A549 treated with AZD9567 at 1 μM for 4 hours (cell line): ENCODE measurements around the gene GABRD. TPM values are rescaled to one million over a fixed set of nuclear protein-coding genes. Genes with fewer than 3 reads are reported as not detected.

Experiments used
- total RNA-seq: library from RNA; stranded (reverse); fragments of 200-300 nt; extraction: Qiagen RNA extraction; gene quantifications from 5 replicates; pipeline ENCODE4 v1.2.3, GENCODE V29; 2022; ENCODE audit not compliant: insufficient read depth

GABRD gene, protein sequence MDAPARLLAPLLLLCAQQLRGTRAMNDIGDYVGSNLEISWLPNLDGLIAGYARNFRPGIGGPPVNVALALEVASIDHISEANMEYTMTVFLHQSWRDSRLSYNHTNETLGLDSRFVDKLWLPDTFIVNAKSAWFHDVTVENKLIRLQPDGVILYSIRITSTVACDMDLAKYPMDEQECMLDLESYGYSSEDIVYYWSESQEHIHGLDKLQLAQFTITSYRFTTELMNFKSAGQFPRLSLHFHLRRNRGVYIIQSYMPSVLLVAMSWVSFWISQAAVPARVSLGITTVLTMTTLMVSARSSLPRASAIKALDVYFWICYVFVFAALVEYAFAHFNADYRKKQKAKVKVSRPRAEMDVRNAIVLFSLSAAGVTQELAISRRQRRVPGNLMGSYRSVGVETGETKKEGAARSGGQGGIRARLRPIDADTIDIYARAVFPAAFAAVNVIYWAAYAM
- total RNA-seq: 0.28 to 0.50 TPM (median 0.37 TPM) in 4 of 5 replicates, not detected in the other

DNA sequence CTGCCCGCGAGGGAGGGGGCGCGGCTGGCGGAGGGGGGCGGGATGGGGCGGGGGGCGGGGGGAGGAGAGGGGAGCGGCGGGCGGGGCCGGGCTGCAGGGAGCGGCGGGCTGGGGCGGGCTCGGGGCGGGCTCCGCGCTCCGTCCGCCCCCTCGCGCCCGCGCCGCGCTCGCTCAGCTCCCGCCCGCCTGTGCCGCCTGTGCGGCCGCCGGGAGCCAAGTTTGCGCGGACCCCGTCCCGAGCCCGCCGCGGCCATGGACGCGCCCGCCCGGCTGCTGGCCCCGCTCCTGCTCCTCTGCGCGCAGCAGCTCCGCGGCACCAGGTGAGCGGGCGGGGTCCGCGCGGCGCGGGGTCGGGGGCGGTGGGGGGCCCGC, at the start of gene GABRD:
TSS of gene GABRD (plus strand) at position 174 of the 372 bp plus-strand sequence. CDS start at position 253, 79 bp downstream.

DNA sequence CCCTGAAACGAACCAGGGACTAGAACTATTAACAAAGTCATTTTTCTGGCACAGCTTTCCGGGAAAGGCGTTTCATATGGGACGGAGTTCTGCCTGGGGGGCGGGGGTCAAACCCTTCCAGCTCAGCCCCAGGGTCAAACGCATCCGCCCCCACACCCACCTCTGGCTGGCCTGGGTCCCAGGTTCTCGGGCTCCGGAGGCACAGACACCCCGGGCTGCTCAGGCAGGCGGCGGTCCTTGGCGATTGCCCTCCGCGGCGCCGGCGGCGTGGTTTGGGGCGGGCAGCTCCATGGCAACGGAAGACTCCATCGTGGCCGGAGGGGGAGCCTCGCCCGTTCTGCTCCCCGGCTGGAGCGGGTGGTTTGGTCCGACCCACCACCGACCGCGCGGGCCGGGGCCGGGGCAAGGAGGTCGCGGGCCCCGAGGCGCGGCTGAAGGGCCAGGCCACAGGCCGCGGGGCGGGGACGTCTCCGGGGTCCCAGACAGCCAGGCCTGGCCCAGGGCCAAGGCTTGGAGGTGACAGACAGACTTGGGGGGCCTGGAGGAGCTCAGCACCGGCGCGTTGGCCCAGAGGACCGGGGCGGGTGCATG, 15.5 kb upstream of the GABRD start, which contains the start of gene CFAP74:
TSS of gene CFAP74 (minus strand) at position 246 of the 591 bp plus-strand sequence. CDS start 12,830 bp downstream, outside the sequence.

DNA sequence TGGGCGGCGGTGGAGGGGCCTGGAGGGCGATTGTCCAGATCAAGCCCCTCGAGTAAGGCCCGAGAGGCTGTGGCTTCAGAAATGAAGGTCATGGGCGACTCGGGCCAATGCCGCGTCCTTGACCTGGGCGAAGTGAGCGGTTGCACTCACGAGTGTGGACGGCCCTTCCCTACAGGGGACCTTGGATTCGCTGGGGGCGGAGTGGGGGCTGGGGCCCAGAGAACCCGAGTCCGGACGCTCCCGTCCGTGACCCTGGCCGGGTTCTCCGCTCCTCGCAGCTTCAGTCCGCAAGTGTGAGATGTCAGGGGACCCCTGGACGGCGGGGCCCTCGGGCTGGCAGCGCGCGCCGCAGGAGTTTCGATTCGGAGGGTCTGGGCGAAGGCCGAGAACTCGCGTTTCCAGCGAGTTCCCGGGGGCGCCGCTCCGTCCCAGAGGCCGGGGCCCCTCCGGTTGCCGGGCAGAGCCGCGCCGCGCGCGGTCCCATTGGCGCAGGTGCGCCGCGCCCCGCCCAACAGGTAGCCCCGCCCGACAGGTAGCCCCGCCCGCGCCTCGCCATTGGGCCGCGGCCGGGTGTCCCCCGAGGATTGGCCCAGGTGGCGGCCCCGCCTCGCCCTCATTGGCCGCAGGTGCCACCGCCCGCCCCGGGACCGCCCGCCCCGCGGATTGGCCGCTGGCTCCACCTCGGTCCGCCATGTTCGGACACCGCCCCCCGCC, 30.7 kb downstream of the GABRD start, which contains the start of gene PRKCZ:
TSS of gene PRKCZ (plus strand) at position 694 of the 714 bp plus-strand sequence. CDS start 220 bp downstream, outside the sequence.

Other genes starting within 250 kb of the GABRD start
- gene NADK, start 240.9 kb upstream of the GABRD start, total RNA-seq: 29.5 to 43.4 TPM (median 41.6 TPM) in 5 replicates
- 178 to 303 TPM (median 196 TPM) in 5 replicates for gene GNB1, start 128.3 kb upstream of the GABRD start, total RNA-seq
- gene CALML6, start 104.1 kb upstream of the GABRD start, total RNA-seq: 0.16 to 0.42 TPM (median 0.19 TPM) in 4 of 5 replicates, not detected in the other
- 1.1 to 1.7 TPM (median 1.2 TPM) in 4 of 5 replicates, not detected in the other for gene TMEM52, start 100.1 kb upstream of the GABRD start, total RNA-seq
- 0.03 TPM in 1 of 5 replicates, not detected in the others for gene CFAP74, start 15.6 kb upstream of the GABRD start, total RNA-seq
- 7.9 to 10.7 TPM (median 9.9 TPM) in 5 replicates for gene PRKCZ, start 31.1 kb downstream of the GABRD start, total RNA-seq
- 42.1 to 57.3 TPM (median 56.1 TPM) in 5 replicates for gene FAAP20, start 175.4 kb downstream of the GABRD start, total RNA-seq
- 26.2 to 28.0 TPM (median 26.9 TPM) in 5 replicates for gene SKI, start 209.0 kb downstream of the GABRD start, total RNA-seq